IPS-11a (cell line): ENCODE results near the gene GAL.

Experiments
- H3K4me3 ChIP-seq: one replicate; pipeline ENCODE4 v1.5.1; 2013; ENCODE audit warnings: low read depth, low read length, control low read depth

The GAL gene

DNA sequence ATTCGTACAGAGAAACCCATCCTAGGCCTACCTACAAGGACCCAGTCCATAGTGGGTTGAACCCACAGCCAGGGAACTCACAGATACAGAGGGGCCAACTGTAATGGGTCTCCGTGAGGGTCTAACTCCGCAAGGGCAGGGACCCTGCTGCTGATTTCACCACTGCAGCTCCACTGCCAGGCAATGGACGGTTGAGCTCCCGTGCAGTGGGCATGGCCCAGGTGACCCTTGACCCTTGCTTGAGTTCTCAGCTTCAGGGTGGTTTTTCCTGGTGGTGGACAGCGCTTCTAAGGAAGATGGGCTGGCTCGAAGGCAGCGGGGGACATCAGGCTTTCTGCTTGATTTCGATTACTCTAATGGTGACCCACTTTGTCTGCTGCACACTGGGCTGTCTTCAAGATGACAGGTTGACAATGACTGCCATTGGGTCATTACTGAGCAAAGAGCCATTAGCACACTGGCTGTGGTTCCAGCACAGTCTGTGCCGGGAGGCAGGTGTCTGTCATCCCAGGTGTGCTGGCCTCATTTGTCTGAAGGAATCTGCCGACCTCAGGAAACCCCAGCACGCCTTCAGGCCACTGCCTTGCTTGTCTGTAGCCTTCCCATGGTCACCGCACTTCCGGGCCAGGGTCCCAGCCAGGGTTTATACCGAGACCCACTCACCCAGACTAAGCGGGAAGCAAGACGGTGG, 3.7 kb upstream of the GAL start:
- no peak overlapping the region for H3K4me3 ChIP-seq

DNA sequence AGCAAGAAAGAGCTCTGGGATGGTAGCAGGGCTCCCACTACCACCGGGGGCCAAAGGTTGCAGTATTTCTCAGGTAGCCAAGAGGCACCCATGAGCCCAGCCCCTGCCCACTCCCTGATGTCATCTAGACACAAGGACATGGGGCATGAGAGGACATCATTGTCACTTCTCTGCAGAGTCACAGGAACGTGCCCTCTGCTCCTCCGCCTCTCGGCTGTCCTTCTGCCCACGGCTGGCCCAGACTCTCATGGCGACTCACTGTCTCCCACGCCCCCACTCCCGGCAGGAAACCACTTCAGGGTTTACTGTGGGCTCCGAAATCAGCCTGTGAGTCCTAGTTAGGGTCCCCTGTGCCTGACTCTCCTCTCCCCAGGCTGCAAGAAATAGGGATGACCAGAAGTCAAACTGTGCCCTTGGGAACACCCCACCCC, 1.8 kb upstream of the GAL start:
- no peak overlapping the region for H3K4me3 ChIP-seq

DNA sequence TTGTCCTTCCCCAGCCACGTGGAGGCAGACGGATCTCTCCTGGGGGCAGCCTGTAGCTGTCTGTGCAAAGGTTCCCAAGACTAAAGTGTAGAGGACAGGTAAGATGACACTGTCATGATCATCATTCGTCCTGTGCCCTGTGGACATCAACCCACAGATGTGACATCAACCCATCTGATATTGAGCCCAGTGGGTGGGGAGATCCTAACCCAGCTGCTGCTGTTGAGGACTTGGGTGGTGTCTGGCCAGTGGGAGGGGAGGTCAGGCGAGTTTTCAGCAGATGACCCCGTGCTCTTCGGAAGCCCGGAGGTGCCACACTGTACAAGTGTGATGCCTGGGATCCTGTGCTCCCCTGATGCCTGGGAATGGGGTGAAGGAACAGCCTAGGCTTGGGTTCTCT, 1.2 kb upstream of the GAL start:
- no peak overlapping the region for H3K4me3 ChIP-seq

DNA sequence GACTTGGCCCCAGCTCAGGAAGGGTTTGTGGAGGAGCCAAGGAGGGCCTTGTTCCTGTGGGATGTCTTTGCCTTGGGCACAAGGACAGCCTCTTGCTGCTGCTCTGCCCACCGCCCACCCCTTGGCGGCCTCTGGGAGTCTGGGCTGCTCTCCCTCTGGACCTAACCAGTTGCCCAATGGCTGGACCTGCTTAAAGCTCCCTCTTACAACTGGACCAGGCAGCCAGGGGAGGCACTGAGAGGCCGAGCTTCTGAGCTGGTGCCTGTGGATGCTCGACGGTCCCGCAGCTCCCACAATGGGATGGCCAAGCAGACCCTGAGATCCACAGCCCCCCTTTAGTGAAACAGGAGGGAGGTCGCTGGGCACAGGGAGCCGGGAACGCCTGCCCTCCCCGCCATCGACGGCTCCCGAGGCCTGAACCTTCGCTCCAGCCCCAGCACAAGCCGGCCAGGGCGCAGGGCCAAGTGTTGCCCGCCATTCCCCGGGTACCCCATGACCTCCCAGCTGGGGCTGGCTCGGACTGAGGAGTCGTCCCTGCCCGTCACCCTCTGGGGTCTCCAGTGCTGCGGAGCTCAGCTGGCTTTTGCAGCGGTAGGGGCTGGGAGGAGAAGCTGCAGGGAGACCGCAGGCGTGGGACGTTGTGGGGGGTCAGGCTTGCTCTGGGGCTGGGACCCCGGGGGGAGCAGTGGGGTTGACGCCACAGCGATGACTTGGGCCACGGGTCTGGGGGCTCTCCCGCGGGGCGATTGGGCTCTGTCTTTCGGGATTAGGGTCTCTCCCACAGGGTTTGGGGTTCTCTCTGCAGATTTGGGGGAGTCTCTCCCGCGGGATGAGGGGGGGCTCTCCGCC, 584 bp upstream of the GAL start:
- H3K4me3 ChIP-seq, result peak overlapping the region; percentile 70

DNA sequence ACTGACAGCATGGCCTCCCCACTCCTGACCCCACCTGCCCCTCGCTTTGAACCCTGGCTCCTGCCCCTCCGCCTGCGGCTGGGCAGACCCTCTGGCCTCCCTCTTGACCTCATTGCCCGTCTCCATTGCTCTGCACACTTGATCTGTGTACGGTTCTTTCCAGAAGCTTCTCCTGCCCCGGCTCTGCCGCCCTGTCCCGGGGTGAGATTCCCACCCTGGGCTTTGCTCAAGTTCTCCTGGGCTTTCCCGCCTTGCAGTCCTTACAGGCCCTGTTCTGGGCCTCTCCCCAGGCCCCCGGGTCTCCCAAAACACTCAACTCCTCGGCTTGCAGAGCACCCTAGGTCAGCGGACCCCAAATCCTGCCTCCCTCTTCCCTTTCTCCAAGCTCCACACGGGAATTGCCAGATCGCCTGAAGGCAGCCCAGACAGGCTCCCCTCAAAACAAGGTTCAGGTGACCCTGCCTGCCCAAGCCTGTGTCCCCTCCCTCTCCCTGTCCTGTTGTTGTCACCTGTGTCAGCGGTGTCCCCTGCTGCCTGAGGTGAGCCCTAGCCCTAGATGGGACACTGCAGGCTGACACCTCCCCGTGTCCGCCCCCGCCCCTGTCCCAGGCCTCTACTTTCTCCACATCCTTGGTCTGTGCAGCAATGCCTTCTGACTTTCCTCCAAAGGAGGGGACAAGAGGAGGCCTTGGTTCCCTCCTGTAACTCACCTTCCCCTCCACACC, 1.5 kb downstream of the GAL start:
- H3K4me3 ChIP-seq, result peak overlapping the region; percentile 70

DNA sequence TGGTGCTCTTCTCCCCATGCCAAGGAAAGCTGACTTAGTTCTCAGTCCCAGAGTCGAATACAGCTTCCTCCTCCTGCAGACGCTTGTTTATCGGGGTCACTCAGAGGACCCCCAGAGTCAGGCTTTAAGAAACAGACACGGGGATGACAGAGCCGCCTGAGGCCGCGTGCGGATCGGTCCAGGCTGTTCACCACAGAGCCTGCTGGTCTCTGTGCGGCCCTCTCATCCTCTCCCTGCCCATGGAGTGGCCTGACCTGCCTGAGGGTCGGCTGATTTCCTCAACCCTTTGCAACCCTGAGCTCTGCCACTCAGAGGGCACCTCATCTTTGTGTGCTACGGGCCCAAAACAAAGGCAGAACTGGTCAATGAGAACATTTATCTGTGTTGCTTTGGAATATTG, 2.1 kb downstream of the GAL start:
- H3K4me3 ChIP-seq, result no peak overlapping the region

DNA sequence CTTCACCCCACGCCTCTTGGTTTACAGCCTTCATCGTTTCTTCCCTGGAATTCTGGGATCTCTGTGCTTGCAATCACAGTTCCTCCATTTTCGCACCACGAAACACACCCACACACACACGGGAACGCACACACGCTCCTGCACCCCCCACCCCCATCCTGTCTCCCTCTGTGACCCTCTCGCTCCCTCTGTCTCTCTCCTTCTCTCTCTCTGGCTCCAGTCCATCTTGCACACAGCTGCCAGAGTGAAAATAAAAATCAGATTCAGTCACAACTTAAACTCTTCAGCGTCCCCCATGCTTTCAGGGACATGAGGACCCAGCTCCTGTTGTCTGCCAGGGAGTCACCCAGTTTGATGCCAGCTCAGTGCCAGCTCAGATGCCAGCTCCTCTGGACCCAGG, 3.0 kb downstream of the GAL start:
- no peak overlapping the region for H3K4me3 ChIP-seq

DNA sequence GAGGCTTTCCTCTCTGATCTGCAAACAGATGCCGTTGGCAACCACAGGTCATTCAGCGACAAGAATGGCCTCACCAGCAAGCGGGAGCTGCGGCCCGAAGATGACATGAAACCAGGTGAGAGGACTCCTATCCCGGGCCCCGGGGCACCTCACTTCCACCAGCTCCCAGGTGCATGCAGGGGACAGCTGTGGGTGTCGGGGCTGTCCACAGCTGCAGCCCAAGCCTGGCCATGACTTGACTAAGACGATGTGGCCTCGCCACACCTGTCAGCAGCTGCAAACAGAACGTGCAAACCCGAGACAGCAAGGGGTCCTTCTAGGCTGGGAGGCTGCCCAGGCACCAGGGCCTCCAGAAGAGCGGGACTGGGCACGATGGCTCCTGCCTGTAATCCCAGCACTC, 3.6 kb downstream of the GAL start:
- H3K4me3 ChIP-seq, result no peak overlapping the region

DNA sequence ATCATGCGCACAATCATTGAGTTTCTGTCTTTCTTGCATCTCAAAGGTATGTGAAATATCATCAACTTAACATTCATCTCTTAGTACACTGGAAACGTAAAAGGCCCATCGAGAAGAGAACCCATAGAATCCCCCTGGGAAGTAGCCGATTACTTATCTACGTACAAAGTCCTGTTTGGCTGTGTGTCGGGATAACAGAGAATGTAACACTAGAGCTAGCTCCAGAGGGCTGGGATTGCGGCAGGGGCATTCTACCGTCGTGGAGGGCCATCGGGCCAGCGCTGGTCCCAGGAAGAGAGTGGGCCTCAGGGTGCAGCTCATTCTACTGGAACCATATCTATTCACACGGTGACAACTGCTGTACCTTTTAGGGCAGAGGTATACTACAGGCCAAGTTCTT, 4.5 kb downstream of the GAL start:
- H3K4me3 ChIP-seq, result no peak overlapping the region

DNA sequence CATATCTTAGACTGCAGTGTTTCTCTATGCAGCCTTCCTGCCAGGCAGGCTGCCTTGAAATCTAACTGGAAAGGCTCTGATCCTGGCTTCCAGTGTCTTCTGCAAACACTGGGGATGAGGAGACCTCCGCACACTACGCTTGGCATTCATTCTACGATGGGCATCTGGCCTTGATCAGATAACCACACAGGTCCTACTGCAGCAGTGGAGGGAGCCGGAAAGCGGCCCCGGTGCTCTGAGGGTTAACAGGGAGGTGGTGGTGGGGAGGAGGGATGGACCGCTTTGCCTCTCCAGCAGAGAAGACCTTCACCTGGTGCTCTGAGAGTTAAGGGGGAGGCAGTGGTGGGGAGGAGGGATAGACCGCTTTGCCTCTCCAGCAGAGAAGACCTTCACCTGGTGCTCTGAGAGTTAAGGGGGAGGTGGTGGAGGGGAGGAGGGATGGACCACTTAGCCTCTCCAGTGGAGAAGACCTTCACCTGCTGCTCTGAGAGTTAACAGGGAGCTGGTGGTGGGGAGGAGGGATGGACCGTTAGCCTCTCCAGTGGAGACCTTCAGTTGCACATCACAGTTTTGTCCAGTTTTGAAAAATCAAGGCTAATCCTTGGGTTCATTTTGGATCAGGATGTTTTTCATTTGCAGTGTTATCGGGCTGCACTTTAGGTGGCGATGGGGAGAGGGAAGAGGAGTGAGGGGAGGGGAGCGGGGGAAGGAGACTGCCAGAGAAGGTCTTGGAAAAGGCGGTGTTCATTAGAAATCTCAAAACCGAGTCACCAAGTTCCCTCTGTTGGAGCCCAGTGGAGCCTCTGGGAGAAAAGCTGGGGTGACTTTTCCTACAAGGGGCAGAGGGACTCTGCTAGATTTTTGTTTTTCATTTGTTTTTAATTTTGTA, 5.6 kb downstream of the GAL start:
- H3K4me3 ChIP-seq, result no peak overlapping the region

DNA sequence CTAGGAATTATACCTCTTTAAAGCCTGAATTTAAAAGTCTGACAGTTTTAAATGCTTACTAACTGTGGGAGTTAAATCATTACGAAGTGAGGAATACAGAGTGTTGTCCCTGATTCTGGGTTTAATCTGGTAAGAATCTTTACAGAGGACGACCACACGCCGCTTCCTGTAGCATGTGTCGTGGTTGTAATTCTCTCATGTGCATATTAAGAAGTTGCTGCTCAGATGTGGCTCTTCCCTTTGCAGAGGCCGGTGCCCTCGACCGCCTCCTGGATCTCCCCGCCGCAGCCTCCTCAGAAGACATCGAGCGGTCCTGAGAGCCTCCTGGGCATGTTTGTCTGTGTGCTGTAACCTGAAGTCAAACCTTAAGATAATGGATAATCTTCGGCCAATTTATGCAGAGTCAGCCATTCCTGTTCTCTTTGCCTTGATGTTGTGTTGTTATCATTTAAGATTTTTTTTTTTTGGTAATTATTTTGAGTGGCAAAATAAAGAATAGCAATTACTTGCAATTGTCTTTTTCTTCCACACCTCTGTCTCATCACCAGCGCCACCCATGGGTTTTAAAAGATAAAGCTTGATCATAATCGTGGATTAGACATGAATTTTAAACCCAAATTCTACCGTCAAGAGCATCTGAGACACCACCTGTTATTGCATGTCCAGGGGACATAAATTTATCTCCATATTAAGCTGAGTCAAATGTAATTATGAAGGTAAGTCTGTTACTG, 6.5 kb downstream of the GAL start:
- no peak overlapping the region for H3K4me3 ChIP-seq

DNA sequence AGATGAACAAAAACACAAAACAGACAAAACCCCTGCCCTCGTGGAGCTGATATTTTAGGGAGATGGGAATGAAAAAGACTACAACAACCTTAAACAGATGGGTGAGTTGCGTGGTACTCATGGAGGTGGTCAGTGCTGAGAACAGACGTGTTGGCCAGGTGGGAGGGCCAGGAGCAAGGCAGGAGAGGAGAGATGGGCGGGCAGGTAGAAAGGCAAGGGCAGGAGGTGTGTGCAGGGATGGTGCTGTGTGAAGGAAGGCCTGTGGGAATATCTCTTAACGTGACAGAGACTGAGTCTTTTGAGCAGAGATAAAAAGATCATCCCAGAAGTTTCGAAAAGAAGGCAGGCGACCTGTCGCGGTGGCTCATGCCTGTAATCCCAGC, 7.0 kb downstream of the GAL start:
- H3K4me3 ChIP-seq, result no peak overlapping the region

DNA sequence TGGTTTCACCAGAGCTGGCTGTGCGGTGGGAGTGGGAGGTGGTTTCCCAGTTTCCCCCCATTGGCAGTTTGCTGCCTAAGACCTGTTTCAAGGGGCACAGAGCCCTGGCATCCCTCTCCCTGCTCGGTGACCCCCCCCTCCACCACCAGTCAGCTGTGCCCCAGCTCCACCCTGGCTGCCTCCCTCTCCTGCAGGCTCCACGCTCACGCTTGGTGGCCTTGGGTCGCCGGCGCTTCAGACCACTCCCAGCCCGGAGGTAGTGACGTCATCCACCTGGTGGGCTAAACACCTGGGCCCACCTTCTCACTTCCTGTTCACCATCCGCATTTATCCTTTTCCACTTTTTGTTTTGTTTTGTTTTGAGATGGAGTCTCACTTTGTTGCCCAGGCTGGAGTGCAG, 7.8 kb downstream of the GAL start:
- no peak overlapping the region for H3K4me3 ChIP-seq

DNA sequence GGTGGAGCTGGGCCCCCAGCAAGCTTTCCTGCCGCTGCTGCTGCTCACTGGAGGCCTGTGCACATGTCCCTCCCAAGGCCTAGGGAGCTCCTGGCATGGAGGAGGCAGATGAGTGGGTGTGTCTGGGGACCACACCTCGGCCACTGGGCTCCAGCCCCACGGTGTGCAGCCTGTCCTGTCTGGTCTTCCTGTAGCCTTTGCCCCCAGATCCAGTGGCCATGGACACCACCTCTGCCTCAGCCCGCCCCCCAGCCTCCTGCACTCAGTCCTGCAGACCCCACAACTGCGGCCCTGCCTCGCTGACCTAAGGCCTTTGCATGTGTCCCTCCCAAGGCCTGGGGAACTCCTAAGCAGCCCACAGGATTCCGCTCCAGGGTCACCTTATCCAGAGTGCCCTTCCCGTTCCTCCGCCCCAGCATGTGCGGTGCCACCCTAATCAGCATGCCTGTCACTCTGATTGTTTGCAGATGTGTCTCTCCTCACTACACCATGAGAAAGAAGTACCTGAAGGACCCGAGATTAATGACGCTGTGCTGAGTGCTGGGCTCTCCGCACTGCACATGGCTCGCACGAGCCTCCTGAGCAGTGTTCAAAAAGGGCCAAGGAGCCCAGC, 8.6 kb downstream of the GAL start:
- H3K4me3 ChIP-seq, result no peak overlapping the region

DNA sequence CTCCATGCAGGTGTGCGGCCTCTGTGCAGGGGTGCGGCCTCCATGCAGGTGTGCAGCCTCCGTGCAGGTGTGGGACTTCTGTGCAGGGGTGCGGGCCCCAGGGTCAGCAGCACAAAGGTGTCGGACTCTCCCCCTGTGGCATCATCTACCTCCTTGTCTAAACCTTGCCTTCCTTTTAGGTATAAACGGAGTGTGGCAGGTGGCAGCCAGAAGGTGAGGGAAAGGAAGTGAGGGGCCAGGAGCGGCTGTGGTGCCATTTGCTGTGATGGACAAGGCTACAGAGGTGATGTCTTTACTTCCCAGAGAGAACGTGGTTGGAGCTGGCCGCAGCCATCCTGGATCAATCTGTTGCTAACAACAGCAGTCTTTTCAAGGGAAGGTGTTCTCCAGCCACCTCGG, 9.1 kb downstream of the GAL start:
- H3K4me3 ChIP-seq, result no peak overlapping the region

DNA sequence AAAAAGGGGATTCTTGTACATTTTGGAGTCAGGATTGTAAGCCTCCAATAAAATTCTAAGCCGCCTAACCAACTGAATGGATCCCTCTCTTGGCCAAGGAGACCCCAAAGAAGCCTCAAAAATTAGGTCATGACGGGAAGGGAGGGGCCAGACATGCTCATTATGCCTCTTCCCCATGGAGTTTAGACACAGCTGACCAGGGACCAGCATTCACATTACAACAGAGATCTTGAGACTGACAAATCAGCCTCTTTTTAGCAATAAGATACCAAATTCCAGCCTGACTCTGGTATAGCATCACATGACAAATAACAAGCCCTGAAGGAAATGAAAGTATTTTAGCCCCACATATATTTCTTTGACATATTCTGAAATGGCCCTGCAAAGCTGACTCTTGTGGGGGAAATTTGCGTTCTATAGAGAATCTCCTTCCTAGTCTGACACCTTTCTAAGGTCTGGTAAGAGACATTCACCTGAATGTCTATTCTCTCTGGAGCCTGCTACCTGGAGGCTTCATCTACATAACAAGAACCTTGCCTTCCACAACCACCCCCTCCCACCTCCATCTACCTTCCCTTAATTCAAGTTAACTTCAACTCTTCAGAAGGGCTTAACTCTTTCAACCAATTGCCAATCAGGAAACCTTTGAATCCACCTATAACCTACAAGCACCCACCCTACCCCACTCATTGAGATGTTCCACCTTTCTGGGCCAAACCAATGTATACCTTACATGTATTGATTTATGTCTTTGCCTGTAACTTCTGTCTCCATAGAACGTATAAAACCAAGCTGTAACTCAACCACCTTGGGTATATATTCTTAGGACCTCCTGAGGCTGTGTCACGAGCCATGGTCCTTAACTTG, 10.3 kb downstream of the GAL start:
- no peak overlapping the region for H3K4me3 ChIP-seq

DNA sequence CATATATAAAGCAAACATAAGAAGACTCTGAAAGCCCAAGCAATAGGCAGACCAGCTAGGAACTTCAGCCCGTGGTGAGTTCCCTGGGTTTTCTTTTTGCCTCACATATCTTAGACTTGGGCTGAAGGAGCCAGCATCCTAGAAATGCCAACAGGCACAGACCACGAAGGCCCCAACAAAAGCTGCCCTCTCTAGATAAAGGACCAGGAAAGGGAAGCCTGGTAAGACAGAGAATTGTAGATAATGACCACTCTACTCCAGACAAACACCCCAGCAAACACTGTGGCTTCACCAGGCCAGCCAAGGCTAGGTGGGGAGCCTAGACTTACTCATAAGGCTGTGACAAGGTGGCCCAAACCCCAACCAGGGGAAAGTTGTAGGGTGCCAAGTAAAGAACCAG, 11.2 kb downstream of the GAL start:
- no peak overlapping the region for H3K4me3 ChIP-seq

DNA sequence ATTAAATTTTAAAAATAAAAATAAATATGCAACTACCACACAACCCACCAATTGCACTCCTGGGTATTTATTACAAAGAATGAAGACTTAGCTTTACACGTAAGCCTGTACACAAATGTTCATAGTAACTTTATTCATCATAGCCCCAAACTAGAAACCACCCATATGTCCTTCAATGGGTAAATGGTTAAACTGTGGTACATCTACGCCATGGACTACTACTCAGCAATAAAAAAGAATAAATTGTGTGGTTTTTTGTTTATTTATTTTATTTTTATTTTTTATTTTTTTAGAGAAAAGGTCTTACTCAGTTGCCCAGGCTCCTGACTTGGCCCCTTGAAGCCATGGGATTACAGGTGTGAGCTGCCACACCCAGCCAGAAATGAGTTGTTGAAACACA, 14.6 kb downstream of the GAL start:
- no peak overlapping the region for H3K4me3 ChIP-seq

DNA sequence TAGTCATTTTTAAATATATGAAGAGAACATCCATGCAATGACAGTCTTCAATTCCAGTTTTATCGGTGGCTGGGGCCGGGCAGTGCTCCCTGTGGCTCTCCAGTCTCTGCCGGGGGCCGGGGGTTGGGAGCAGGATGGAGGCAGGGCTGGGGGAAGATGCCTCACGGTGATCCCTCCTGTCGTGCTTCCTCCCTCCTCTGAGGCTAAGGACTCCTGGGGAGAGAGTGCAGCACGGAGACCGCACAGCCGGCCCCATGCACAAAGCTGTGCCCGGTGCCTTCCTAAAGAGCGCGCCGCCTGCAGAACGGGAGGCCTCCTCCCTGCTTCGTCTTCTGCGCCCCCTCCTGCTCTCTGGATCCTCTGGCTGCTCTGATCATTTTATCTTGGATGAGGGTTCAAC, 20.5 kb downstream of the GAL start:
- no peak overlapping the region for H3K4me3 ChIP-seq
